HG02970 (cell line): ENCODE results near the gene EEPD1.

ENCODE experiments used
- ATAC-seq: cut with Tn5 transposase; IDR thresholded peaks from one replicate; pipeline ENCODE4 v1.9.1; 2021; ENCODE audit warnings: mild to moderate bottlenecking, moderate library complexity, moderate number of reproducible peaks; ENCODE audit not compliant: unreplicated experiment, low FRiP score

The EEPD1 gene

GRCh38 chr7:36154255-36155212 lies 1.5 kb downstream of the EEPD1 start:
- no peak for ATAC-seq

- ATAC-seq, result no peak
Measured at GRCh38 chr7:36155811-36156361, 2.8 kb downstream of the EEPD1 start.

GRCh38 chr7:36157527-36158320 lies 4.7 kb downstream of the EEPD1 start:
- ATAC-seq, result no peak

- ATAC-seq, result no peak
Measured at GRCh38 chr7:36158321-36158605, 5.2 kb downstream of the EEPD1 start.

- ATAC-seq, result no peak
Measured at GRCh38 chr7:36159618-36160017, 6.6 kb downstream of the EEPD1 start.

- no peak for ATAC-seq
Measured at GRCh38 chr7:36160313-36160712, 7.3 kb downstream of the EEPD1 start.

- no peak for ATAC-seq
Measured at GRCh38 chr7:36161996-36162395, 8.9 kb downstream of the EEPD1 start.

- ATAC-seq, result no peak
Measured at GRCh38 chr7:36165059-36165458, 12.0 kb downstream of the EEPD1 start.

GRCh38 chr7:36165802-36166201 lies 12.7 kb downstream of the EEPD1 start:
- no peak for ATAC-seq

GRCh38 chr7:36167403-36168050 lies 14.5 kb downstream of the EEPD1 start:
- ATAC-seq, result no peak

GRCh38 chr7:36171503-36171902 lies 18.4 kb downstream of the EEPD1 start:
- no peak for ATAC-seq

GRCh38 chr7:36175886-36176285 lies 22.8 kb downstream of the EEPD1 start:
- no peak for ATAC-seq

- ATAC-seq, result no peak
Measured at GRCh38 chr7:36176697-36177096, 23.6 kb downstream of the EEPD1 start.

GRCh38 chr7:36180121-36180520 lies 27.1 kb downstream of the EEPD1 start:
- ATAC-seq, result no peak

GRCh38 chr7:36181668-36182067 lies 28.6 kb downstream of the EEPD1 start:
- ATAC-seq, result no peak

- no peak for ATAC-seq
Measured at GRCh38 chr7:36182854-36183604, 30.0 kb downstream of the EEPD1 start.

GRCh38 chr7:36185092-36185491 lies 32.0 kb downstream of the EEPD1 start:
- no peak for ATAC-seq

- ATAC-seq, result no peak
Measured at GRCh38 chr7:36185756-36186155, 32.7 kb downstream of the EEPD1 start.

GRCh38 chr7:36186359-36187121 lies 33.5 kb downstream of the EEPD1 start:
- no peak for ATAC-seq
